K562 (cell line): ENCODE measurements around the gene NFKB2. TPM values are rescaled to one million over a fixed set of nuclear protein-coding genes. Genes with fewer than 3 reads are reported as not detected.

Experiments used
- ATAC-seq: fragments of 200-7000 bp; cut with Tn5 transposase; 3 replicates; pipeline ENCODE4 v1.9.1; 2020; ENCODE audit warnings: moderate library complexity
- BruUV-seq: library from RNA; stranded (reverse); fragments of 400-500 nt; replicated peaks from 2 replicates; lab custom pipeline; 2021; lab: Mats Ljungman, UMichigan
- CTCF ChIA-PET: fragments of 300-600 bp; formaldehyde crosslinking; extraction: SDS; loops from one replicate; lab custom pipeline; 2021; ENCODE audit warnings: low intra/inter-chr PET ratio; lab: Yijun Ruan, JAX
- POLR2A ChIA-PET: fragments of 300-600, 350-650 bp; sonication (Branson Sonifier 250); formaldehyde crosslinking; extraction: SDS; loops from one replicate; lab custom pipeline; 2021; ENCODE audit warnings: antibody characterized with exemption, inconsistent platforms; lab: Yijun Ruan, JAX
- DNase-seq, 4 experiments: peaks; one replicate each; pipeline versions ENCODE4 v3.0.0 to v3.0.0-alpha.2; 2011 to 2018; ENCODE audit warnings: low spot score in 3 of 4, mixed read lengths in 3 of 4; ENCODE audit errors: extremely low read depth in 1 of 4
- FAIRE-seq: peaks from 2 replicates; lab custom pipeline; 2011; peaks lifted over from hg19 to GRCh38; lab: Jason Lieb, UNC
- H2AFZ ChIP-seq: 2 replicates; pipeline ENCODE4 v1.6.0; 2011; ENCODE audit warnings: low read depth, low read length, control low read depth, inconsistent platforms
- H3K27ac ChIP-seq: fragments of 200-600 bp; 3 replicates; pipeline ENCODE4 v1.8.0; 2011; ENCODE audit warnings: low read depth, mild to moderate bottlenecking, control low read depth, inconsistent platforms, low read length, moderate library complexity, mixed read lengths; ENCODE audit errors: extremely low read depth
- H3K27me3 ChIP-seq, 2 experiments: fragments of 300-600 bp in 1 of 2; 2 replicates in 1 of 2; 3 replicates in 1 of 2; pipeline versions ENCODE4 v1.6.0 to v1.8.0; 2011; ENCODE audit warnings: inconsistent platforms in 2 of 2, low read length in 2 of 2, mild to moderate bottlenecking in 1 of 2, mixed read lengths in 1 of 2, moderate library complexity in 1 of 2; ENCODE audit not compliant: control insufficient read depth in 2 of 2, insufficient read depth in 2 of 2
- H3K36me3 ChIP-seq: fragments of 300-600 bp; 3 replicates; pipeline ENCODE4 v1.8.0; 2011; ENCODE audit warnings: mild to moderate bottlenecking, low read length, inconsistent platforms; ENCODE audit not compliant: control insufficient read depth, insufficient read depth
- H3K4me1 ChIP-seq, 2 experiments: fragments of 200-600 bp in 1 of 2; replicated peaks in 1 of 2; 2 replicates in 1 of 2; 3 replicates in 1 of 2; pipeline versions ENCODE4 v1.5.1 to v1.8.0; 2011; ENCODE audit warnings: inconsistent platforms in 2 of 2, low read length in 2 of 2, mild to moderate bottlenecking in 1 of 2, mixed read lengths in 1 of 2, moderate library complexity in 1 of 2; ENCODE audit not compliant: control insufficient read depth in 2 of 2, insufficient read depth in 2 of 2
- H3K4me2 ChIP-seq: 2 replicates; pipeline ENCODE4 v1.6.1; 2011; ENCODE audit warnings: low read length, control low read depth, inconsistent platforms, mixed read lengths; ENCODE audit not compliant: insufficient read depth
- H3K4me3 ChIP-seq: fragments of 200-600 bp; sonication (generic), shearing (Covaris generic); 2 replicates; pipeline ENCODE4 v1.5.1; 2016; ENCODE audit warnings: control low read depth, inconsistent platforms
- H3K79me2 ChIP-seq: fragments of 200-600 bp; 3 replicates; pipeline ENCODE4 v1.8.0; 2011; ENCODE audit warnings: low read length, inconsistent platforms; ENCODE audit not compliant: control insufficient read depth, insufficient read depth
- H3K9ac ChIP-seq, 2 experiments: 2 replicates each; pipeline versions ENCODE4 v1.6.0 to v1.6.1; 2011; ENCODE audit warnings: low read depth in 2 of 2, low read length in 2 of 2, control low read depth in 1 of 2, inconsistent platforms in 1 of 2, mild to moderate bottlenecking in 1 of 2, mixed read lengths in 1 of 2; ENCODE audit not compliant: insufficient read depth in 1 of 2
- H3K9me1 ChIP-seq: one replicate; pipeline ENCODE4 v1.6.0; 2011; ENCODE audit warnings: inconsistent platforms, mild to moderate bottlenecking, low read length, moderate library complexity; ENCODE audit not compliant: control insufficient read depth, insufficient read depth
- H3K9me3 ChIP-seq: replicated peaks from 2 replicates; pipeline ENCODE4 v1.5.1; 2011; ENCODE audit warnings: low read depth, low read length, inconsistent platforms; ENCODE audit not compliant: control insufficient read depth, insufficient read depth
- H4K20me1 ChIP-seq: replicated peaks from 2 replicates; pipeline ENCODE4 v1.6.1; 2011; ENCODE audit warnings: low read length, inconsistent platforms, mixed read lengths; ENCODE audit not compliant: control insufficient read depth, insufficient read depth
- NCOA1 ChIP-seq: fragments of 450-650 bp; IDR thresholded peaks from 2 replicates; pipeline ENCODE4 v1.6.1; 2016; ENCODE audit warnings: low read depth
- NR2F6 ChIP-seq: fragments of 450-650 bp; formaldehyde crosslinking; IDR thresholded peaks from 2 replicates; pipeline ENCODE4 v1.4.0; 2020; ENCODE audit warnings: mild to moderate bottlenecking
- ZNF232 ChIP-seq: sonication (generic); formaldehyde crosslinking; IDR thresholded peaks from 2 replicates; pipeline ENCODE4 v1.8.0; 2022; ENCODE audit warnings: mild to moderate bottlenecking, missing genetic modification reagents
- ZNF280A ChIP-seq: fragments of 450-650 bp; IDR thresholded peaks from 2 replicates; pipeline ENCODE4 v1.6.1; 2018; ENCODE audit warnings: mild to moderate bottlenecking, low read depth; ENCODE audit not compliant: partially characterized antibody
- WGBS: fragments of 100-300 bp; shearing (Covaris generic); methylation state at CpG from one replicate; pipeline ENCODE4 v1.1.6; 2016; ENCODE audit warnings: low coverage, mixed read lengths; ENCODE audit not compliant: insufficient coverage; ENCODE audit errors: missing lambda C conversion rate; 5-methylcytosine and 5-hydroxymethylcytosine counted together
- in situ Hi-C: fragments of 300-500 bp; cut with MboI; formaldehyde crosslinking; loops from 4 replicates; pipeline ENCODE4 v1.15.0; 2018; ENCODE audit warnings: inconsistent platforms, mixed read lengths
- intact Hi-C: fragments of 100-400 bp; cut with micrococcal nuclease; formaldehyde crosslinking; loops from 2 replicates; pipeline ENCODE4 v1.14.2; 2022
- polyA plus RNA-seq, 8 experiments: library from polyadenylated mRNA; depleted of rRNA in 4 of 8; stranded (reverse) in 5 of 8; unstranded in 3 of 8; fragments of >200 nt; fragmentation: Nextera tagmentation in 2 of 8; fragmentation: Illumina TruSeq in 1 of 8; extraction: Ambion mirVana in 2 of 8; extraction: Trizol in 1 of 8; gene quantifications; 2 replicates each; pipeline versions ENCODE4 v1.2.1 to v1.2.3, GENCODE V29; 2011 to 2014; ENCODE audit warnings: inconsistent platforms in 1 of 8, missing spikeins in 1 of 8
- total RNA-seq, 7 experiments: library from RNA; depleted of rRNA in 6 of 7; stranded (reverse); fragments of >200 nt in 6 of 7; fragmentation: Illumina TruSeq in 2 of 7; extraction: Trizol in 2 of 7; gene quantifications; 2 replicates each; pipeline versions ENCODE4 v1.2.1 to v1.2.3, GENCODE V29; 2011 to 2021; ENCODE audit warnings: low replicate concordance in 1 of 7
- TF ChIP-seq, protein P1 (sequence below), 2 experiments: fragments of 450-650 bp; formaldehyde crosslinking in 1 of 2; IDR thresholded peaks; 2 replicates each; pipeline versions ENCODE4 v1.4.0 to v1.6.1; 2014 to 2020; ENCODE audit warnings: mild to moderate bottlenecking in 2 of 2, borderline replicate concordance in 1 of 2, low read depth in 1 of 2
- TF ChIP-seq, protein P2 (sequence below), 3 experiments: IDR thresholded peaks in 2 of 3; conservative IDR thresholded peaks in 1 of 3; 2 replicates each; pipeline ENCODE4 v1.5.1; 2011 to 2012; ENCODE audit warnings: low read length in 3 of 3, mild to moderate bottlenecking in 3 of 3, control low read depth in 2 of 3, improper control_type of control experiment in 1 of 3, inconsistent platforms in 1 of 3, low read depth in 1 of 3, mixed read lengths in 1 of 3, moderate library complexity in 1 of 3; ENCODE audit not compliant: insufficient read depth in 2 of 3

NFKB2 gene
- total and polyA plus RNA-seq, 9 of the 15 experiments (the other 6 are each of a cell fraction or from before 2014, with no cell fraction given), result 0.07 to 20.3 (median 7.9) TPM

DNA sequence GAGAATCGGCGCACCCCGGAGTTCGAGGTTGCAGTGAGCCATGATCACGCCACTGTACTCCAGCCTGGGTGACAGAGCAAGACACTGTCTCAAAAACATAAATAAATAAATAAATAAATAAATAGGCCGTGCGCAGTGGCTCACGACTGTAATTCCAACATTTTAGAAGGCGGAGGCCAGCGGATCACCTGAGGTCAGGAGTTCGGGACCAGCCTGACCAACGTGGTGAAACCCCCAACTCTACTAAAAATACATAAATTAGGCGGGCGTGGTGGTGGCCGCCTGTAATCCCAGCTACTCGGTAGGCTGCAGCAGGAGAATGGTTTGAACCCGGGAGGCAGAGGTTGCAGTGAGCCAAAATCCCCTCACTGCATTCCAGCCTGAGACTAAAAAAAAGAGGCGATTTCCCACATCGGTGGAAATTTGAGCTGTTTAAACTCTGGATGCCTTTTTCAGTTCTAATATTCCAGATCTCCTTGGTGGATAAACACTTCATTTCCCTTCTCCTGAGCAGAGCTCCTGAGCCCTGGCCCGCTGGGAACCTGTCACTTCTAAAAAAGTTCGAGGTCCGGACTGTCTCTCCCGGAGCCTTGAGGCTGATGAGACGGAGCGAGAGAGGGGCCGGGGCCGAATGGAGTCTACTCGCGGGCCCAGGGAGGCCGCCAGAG, 2.0 kb upstream of the NFKB2 start:
- Histone ChIP-seq H3K36me3 (peaks cover 12% of the 10 kb centered on the region; the same call in 1 of the 3 replicates), H3K4me3 (peak overlapping the region; percentile 78), H3K4me2 (peak overlapping the region; percentile 99), H3K4me1 (peaks cover 14 to 33% of the 10 kb centered on the region in 2 experiments; a peak in 4 of 5 replicates), H3K9me3 (no peaks in the 10 kb centered on the region), H3K79me2 (peaks cover 7% of the 10 kb centered on the region; the same call in 1 of the 3 replicates), H4K20me1 (no peaks in the 10 kb centered on the region), H3K9me1 (no peaks in the 10 kb centered on the region), H2AFZ (peak overlapping the region; percentile 88), H3K27ac (no peak overlapping the region; the same call in 2 of the 3 replicates), H3K9ac (peak overlapping the region; percentile 58 to 92; a peak in 3 of 4 replicates), H3K27me3 (no peaks in the 10 kb centered on the region)
- DNase-seq (no peak), FAIRE-seq (peak; percentile 49), ATAC-seq (no peak)
- ChIA-PET POLR2A (interaction anchor here (1.0 to 1.9 kb wide), 3 partner anchors 11 to 227 kb away, joined by 3 to 6 read pairs (median 3); no protein-coding TSS in a partner anchor), CTCF (interaction anchor here (0.9 to 1.1 kb wide), 2 partner anchors 30 to 86 kb away, joined by 3 read pairs; no protein-coding TSS in a partner anchor)
- 36% methylated on average over 26 of the region's 30 CpGs for WGBS
- in situ Hi-C loops (loop anchor here (25.0 kb wide), 1 partner anchor 194 kb away; no protein-coding TSS in a partner anchor), intact Hi-C loops (loop anchor here (1.0 kb wide), 2 partner anchors 86 to 190 kb away; no protein-coding TSS in a partner anchor)
- TSS peak; percentile 87 for BruUV-seq
- no peak for TF ChIP-seq ZNF280A
- TF ChIP-seq, protein P1, sequence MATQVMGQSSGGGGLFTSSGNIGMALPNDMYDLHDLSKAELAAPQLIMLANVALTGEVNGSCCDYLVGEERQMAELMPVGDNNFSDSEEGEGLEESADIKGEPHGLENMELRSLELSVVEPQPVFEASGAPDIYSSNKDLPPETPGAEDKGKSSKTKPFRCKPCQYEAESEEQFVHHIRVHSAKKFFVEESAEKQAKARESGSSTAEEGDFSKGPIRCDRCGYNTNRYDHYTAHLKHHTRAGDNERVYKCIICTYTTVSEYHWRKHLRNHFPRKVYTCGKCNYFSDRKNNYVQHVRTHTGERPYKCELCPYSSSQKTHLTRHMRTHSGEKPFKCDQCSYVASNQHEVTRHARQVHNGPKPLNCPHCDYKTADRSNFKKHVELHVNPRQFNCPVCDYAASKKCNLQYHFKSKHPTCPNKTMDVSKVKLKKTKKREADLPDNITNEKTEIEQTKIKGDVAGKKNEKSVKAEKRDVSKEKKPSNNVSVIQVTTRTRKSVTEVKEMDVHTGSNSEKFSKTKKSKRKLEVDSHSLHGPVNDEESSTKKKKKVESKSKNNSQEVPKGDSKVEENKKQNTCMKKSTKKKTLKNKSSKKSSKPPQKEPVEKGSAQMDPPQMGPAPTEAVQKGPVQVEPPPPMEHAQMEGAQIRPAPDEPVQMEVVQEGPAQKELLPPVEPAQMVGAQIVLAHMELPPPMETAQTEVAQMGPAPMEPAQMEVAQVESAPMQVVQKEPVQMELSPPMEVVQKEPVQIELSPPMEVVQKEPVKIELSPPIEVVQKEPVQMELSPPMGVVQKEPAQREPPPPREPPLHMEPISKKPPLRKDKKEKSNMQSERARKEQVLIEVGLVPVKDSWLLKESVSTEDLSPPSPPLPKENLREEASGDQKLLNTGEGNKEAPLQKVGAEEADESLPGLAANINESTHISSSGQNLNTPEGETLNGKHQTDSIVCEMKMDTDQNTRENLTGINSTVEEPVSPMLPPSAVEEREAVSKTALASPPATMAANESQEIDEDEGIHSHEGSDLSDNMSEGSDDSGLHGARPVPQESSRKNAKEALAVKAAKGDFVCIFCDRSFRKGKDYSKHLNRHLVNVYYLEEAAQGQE (IDR thresholded peaks at IDR 0.05; ENCODE audit: borderline replicate concordance), result 0 out of 2 replicates have a peak, but pooled peaks have one; percentile 58
- TF ChIP-seq, protein P1 (CRISPR knock-in tag; IDR thresholded peaks at IDR 0.05; ENCODE audit: low read depth), result no peak
- TF ChIP-seq, protein P2, sequence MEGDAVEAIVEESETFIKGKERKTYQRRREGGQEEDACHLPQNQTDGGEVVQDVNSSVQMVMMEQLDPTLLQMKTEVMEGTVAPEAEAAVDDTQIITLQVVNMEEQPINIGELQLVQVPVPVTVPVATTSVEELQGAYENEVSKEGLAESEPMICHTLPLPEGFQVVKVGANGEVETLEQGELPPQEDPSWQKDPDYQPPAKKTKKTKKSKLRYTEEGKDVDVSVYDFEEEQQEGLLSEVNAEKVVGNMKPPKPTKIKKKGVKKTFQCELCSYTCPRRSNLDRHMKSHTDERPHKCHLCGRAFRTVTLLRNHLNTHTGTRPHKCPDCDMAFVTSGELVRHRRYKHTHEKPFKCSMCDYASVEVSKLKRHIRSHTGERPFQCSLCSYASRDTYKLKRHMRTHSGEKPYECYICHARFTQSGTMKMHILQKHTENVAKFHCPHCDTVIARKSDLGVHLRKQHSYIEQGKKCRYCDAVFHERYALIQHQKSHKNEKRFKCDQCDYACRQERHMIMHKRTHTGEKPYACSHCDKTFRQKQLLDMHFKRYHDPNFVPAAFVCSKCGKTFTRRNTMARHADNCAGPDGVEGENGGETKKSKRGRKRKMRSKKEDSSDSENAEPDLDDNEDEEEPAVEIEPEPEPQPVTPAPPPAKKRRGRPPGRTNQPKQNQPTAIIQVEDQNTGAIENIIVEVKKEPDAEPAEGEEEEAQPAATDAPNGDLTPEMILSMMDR (IDR thresholded peaks at IDR 0.05 in 2 of 3, conservative IDR thresholded peaks at IDR 0.05 in 1 of 3; ENCODE audit: insufficient read depth in 2 of 3, low read depth in 1 of 3, low read length in 3 of 3), result peak in 2 of 3 experiments; percentile 82; a peak in 5 of 6 replicates
- TF ChIP-seq NCOA1, result no peak
- TF ChIP-seq ZNF232 (CRISPR knock-in tag), result no peak
- TF ChIP-seq NR2F6, result no peak
